Measurements from ENCODE around the gene SLC6A19. TPM values are rescaled to one million over a fixed set of nuclear protein-coding genes. Genes with fewer than 3 reads are reported as not detected.

The SLC6A19 gene
- total RNA-seq, 1 donor from 2014 or later, result not detected

DNA sequence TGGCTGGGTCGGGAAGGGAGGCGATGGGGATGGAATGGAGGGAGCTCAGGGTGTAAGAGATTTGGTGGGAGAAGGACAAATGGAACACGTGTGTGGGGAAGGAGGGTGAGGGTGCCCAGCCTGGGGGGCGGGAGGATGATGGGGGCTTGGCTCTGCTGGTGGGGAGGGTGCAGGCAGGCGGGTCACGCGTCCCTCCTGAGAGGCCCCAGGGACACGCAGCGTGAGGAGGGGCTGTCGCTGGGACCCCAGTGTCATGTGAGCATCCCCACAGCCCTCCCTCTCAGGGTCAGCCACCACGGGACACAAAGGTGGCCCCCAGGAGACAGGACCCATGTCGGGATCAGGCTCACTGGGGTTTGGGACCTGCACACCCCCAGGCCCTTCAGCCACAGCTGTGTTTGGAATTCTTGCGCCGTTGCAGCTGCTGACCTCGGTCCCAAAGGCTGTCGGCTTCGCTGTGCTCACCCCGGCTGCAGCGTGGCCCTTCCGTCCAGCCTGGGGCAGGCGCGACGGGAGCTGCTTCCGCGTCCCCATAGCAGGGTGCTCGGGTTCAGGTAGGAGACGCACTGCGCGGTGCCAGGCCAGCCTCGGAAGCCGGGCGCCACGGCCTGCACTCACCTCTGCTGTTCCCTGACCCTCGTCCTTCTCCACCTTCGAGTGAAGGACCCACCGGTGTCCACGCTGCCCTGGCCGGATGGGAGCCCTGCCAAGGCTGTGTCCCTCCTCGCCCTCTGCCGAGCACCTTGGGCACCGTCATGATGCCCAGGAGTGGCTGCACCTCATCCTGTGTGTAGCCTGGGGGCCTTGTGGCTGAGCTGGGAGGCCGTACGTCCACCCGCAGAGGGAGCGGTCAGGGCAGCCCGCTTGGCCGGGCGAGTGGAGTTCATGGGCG lies 5.4 kb downstream of the SLC6A19 start:
- intact Hi-C loops (cut with micrococcal nuclease), result no loop called here

DNA sequence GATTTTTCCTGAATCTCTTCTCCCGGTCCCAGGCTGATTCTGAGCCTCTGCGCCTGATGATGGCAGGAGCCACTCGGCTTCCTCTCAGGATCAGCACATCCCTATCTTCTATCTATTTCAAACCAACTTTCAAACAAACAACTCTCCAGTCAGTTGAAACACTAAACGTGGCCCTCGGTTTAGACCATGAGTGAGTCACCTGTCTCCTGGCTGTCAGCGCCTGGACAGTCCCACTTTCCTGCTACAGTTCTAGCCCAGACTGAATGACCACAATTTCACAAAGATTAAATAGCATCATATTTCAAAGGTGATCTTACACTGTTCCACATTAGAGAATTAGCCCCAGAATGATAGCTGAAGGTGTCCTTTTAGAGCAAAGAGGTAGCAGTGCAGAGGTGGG lies 6.2 kb downstream of the SLC6A19 start:
- intact Hi-C loops (cut with micrococcal nuclease), result no loop called here

DNA sequence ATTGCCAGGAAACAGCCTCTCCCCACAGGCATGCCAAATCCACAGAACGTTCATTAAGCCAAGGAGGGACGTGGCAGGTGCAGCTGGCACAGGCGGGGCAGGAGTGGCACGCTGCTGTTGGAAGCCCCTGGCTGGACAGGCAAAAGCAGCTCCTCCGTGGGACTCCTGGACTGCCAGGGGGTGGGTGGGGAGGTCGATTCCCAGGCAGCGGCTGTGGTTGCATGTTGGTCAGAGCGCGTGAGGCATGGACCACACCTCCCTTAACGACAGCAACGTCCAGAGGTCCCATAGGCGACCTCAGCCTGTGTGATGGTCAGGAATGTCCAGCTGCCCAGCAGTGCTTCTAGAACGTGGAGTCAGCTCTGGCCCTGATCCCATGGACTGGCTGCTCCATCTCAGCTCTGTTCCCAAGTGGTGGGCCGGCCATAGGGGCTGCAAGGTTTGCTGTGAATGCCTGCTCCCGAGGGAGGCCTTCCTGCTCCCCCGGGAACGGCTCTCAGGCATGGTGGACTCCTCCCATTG lies 6.9 kb downstream of the SLC6A19 start:
- intact Hi-C loops (cut with micrococcal nuclease), result no loop called here

DNA sequence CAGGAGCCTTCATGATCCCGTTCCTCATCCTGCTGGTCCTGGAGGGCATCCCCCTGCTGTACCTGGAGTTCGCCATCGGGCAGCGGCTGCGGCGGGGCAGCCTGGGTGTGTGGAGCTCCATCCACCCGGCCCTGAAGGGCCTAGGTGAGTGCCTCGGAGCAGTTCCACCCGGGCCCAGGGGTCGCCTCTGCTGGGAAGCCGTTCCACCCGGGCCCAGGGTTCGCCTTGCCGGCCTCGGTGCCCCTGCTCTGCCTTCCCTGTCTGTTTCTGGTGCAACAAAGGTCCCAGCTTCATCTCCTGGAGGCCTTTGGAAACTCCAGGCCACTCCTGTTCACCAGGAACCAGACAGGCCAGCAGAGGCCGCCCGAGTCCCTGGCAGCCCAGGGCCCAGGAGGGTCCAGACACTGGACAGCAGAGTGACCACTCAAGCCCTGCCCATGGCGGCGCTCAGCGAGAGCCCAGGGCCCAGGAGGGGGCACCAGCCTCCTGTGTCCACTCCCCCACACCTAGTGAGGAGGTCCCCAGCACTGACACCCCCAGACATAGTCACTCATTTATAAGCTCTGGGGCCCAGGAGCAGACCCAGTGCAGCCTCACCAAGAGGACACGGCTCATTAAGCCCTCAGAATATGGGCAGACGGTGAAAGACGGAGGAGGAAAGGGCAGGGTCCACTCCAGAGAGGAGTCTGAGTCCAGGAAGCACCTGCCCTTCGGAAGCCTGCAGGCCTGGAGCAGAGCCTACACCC lies 7.5 kb downstream of the SLC6A19 start:
- intact Hi-C loops (cut with micrococcal nuclease), result no loop called here

DNA sequence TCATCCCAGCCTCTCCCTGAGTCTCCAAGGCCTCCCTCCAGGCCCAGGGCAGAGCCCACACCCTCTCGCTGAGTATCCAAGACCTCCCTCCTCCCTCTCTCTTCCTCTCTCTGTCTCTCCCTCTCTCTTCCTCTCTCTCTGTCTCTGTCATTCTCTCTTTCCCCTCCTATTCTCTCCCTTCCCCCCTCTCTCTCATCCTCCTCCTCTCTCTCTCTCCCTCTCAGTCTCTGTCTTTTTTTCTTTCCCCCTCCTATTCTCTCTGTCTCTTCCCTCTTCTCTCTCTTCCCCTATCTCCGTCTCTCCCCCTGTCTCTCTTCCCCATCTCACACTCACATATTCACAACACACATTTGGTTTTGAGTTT lies 8.1 kb downstream of the SLC6A19 start:
- intact Hi-C loops (cut with micrococcal nuclease), result no loop called here

DNA sequence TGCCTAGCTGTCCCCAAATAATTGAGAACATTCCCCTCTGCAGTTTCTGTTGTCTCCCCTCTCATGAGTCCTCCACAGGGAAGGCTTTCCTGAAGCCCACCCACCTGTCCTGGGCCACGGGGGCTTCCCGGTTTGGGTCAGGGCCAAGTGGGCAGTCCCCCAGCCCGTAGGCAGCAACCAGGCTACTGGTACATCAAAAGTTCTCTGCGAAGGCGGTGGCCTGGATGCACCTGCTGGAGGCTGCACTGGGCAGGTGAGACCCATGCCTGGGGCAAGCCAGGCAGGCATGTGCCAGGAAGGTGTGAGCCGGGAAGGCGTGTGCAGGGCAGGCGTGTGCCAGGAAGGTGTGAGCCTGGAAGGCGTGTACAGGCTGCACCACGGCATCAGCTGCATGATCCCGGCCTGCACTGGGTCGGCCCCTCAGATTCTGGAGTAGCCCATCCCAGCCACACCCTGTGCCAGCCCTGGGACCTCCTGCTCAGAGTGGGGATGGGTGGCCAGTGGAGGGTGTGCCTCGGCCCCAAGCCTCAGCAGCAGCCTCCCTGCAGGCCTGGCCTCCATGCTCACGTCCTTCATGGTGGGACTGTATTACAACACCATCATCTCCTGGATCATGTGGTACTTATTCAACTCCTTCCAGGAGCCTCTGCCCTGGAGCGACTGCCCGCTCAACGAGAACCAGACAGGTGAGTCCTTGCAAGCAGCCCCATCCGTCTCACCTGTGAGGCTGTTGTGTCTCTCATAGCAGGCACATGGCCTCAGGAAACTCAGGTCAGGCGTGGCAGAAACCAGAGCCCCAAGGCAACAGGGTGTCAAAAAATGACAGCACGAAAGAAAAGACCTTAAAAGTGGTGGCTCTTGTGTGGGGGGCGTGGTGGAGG lies 8.7 kb downstream of the SLC6A19 start:
- intact Hi-C loops (cut with micrococcal nuclease), result no loop called here

DNA sequence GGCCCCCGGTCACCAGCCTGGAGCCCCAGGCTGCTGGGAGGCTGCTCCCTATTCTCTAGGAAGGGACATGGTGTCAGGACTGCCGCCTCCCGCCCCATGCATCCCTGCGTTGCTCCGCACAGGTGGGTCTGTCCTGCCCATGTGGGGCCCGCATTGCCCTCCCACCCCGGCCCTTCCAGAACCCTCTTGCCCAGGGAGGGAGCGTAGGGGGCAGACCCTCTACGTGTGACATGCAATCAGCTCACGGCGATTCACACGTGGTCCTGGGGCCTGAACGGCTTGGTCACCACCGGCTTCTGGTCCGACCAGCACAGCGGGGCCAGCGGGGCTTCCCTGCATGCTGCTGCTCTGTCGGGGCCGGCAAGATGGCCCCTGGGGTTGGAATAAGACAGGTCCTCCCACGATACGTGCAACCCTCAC lies 9.4 kb downstream of the SLC6A19 start:
- intact Hi-C loops (cut with micrococcal nuclease), result no loop called here

DNA sequence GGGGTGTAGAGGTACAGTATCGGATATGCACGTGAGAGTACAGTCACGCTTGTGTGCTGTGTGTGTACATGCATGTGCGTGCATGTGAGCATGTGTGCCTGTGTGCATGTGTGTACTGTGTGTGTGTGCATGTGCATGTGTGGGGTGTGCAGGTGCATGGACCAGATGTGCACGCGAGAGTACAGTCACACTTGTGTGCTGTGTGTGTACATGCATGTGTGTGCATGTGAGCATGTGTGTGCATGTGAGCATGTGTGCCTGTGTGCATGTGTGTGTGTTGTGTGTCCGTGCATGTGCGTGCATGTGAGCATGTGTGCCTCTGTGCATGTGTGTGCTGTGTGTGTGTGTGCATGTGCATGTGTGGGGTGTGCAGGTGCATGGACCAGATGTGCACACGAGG lies 10.3 kb downstream of the SLC6A19 start:
- intact Hi-C loops (cut with micrococcal nuclease), result no loop called here

DNA sequence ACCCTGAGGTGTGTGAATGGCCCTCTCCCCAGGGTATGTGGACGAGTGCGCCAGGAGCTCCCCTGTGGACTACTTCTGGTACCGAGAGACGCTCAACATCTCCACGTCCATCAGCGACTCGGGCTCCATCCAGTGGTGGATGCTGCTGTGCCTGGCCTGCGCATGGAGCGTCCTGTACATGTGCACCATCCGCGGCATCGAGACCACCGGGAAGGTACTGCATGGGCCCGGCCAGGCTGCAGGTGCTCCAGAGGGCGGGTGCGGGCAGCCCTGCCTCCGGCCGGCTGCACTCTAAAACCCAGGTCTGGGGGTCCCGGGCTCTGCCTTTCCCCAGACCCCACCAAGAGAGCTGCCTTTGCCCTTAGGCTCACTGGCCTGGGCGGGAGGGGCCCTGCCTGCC lies 10.9 kb downstream of the SLC6A19 start:
- intact Hi-C loops (cut with micrococcal nuclease), result no loop called here

DNA sequence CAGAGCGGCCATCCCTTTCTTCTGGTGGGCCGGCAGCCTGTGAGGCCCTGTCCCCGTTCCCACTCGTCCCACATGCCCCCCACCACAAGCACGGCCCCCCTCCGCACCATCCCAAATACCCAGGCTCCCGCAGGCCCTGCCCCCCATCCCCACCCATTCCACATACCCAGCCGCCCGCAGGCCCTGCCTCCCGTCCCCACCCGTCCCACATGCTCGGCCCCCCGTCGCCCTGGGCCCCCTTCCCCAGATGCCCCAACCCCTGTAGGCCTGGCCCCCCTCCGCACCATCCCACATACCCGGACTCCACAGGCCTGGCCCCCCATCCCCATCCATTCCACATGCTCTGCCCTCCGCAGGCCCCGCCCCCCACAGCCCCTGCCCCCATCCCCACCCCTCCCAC lies 11.5 kb downstream of the SLC6A19 start:
- intact Hi-C loops (cut with micrococcal nuclease), result no loop called here

DNA sequence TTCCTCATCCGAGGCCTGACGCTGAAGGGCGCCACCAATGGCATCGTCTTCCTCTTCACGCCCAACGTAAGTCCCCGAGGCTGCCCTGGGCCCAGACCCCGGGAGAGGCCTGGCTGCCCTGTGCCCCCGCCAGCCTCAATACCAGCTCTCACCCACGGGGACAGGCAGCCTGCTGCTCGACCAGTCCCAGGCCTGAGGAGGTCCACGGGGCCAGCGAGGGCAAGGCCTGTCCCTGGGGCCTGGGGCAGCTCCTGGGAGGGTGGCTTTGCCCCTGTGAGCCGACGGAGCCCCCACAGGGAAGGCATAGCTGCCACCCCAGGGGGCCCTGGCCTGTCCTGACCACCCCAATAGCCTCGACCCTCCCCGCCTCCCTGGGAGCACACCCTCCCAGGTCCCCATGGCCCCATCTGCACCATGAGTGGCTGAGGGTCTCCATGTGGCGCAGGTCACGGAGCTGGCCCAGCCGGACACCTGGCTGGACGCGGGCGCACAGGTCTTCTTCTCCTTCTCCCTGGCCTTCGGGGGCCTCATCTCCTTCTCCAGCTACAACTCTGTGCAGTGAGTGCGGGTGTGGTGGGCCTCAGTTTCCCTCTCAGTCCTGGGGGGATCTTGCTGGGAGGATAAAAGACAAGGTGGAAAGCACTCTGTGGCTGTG lies 12.2 kb downstream of the SLC6A19 start:
- intact Hi-C loops (cut with micrococcal nuclease), result no loop called here

DNA sequence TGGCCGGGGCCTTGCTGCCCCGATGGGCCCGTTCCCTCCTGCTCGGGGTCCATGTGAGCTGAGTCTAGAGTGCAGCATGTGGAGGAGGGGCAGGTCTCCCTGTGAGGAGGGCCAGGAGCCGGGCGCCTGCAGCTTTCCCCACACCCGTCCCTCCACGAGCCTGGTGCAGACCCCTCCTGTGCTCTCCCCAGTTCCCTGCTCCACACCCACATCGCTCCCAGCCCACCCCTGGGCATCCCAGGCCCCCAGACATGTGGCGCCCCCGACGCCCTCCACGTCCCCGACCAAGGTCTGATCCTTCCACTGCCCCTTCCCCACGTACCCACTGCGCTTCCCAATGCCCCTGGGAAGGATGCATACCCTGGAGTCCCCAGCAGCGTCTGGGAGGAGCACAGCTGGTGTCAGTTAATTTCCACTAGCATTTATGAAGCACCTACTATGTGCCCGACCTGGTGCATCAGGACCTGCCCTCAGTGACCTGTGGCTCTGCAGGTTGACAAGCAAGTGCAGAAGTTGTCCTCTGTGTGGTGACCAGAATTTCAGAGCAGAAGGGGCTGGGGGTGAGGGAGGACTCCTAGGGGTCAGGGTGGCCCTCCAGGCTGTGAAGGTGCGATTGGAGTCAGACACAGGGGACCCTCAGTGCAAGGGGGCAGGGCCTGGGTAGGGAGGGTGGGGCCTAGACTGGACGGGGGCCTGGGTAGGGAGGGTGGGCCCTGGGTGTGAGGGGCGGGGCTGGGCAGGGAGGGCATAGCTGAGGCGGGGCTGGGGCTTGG lies 13.0 kb downstream of the SLC6A19 start:
- intact Hi-C loops (cut with micrococcal nuclease), result no loop called here

DNA sequence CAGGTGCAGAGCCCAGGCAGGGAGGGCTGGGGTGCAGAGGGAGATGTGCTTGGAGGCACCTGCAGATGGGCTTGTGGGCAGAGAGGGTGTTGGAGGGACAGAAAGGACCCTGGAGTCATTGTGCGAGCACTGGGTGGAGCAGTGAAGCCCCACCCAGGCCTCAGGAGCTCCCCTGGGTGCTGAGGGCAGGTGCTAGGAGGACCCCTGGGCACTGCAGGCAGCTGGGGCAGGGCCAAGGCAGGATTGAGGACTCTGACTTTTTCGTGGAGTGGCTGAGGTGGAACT lies 13.5 kb downstream of the SLC6A19 start:
- intact Hi-C loops (cut with micrococcal nuclease), result no loop called here

DNA sequence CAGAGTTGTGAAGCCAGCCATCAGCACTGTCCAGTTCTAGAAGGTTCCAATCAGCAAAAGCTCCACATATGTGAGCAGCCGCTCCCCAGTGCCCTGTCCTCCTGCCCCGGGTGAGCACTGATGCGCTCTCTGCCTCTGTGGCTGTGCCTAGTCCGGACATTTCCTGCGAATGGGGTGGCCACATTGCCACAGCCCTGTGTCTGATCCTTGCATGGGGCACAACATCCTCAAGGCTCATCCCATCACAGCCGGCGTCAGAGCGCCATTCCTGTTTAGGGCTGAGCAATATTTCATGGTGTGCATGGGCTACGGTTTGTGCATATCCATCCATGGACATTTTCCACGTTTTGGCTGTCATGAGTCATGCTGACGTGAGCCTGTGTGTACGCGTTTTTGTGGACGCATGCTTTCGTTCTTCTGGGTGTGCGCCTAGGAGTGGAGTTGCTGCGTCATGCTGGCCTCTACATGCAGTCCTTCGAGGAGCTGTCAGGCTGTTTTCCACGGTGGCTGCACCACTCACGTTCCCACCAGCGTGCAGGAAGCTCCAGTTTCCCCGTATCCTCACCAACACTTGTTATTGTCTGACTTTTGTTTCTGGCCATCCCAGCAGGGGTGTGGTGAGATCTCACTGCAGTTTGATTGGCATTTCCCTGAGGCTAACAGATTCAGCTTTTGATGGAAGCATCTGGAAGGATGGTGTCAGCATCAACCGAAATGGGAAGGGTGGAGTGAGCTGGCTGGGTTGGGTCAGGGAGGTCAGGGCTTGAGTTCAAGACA lies 14.1 kb downstream of the SLC6A19 start:
- intact Hi-C loops (cut with micrococcal nuclease), result no loop called here

DNA sequence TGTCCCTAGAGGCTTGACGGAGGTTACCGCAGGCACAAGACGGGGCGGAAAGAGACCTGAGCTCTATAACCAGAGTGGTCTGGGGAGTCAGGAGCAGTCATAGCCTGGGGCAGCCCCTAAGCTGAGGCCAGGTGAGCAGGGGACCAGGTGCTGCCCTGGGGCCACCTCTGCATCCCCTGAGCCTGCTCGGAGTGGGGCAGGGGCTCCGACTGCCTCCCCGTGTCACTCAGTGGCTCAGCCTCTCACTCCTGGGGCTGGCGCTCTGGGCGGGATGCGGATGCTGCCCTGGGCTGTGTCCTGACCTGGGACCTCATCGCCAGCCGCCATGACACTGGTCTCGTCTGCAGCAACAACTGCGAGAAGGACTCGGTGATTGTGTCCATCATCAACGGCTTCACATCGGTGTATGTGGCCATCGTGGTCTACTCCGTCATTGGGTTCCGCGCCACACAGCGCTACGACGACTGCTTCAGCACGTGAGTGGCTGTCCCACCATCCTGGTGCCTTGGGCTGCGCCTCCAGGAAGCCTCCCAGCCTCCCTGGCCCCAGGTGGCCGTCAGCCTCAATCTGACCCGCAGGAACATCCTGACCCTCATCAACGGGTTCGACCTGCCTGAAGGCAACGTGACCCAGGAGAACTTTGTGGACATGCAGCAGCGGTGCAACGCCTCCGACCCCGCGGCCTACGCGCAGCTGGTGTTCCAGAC lies 15.0 kb downstream of the SLC6A19 start:
- intact Hi-C loops (cut with micrococcal nuclease), result no loop called here

DNA sequence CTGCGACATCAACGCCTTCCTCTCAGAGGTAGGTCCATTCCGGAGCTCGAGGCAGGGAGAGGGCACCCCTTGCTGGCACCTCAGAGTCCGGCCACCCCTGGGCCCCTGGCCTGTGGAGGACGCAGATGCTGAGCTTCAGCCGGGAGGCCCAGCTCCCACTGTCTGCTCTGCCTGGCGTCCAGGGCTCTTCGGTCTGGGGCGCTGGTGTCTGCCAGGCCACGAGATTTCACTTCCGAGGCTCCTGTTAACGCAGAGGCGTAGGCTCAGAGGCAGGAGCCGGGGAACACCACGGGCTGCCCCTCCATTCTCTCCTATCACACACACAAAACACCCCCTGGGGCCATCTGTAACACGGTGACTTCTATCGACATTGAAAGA lies 15.5 kb downstream of the SLC6A19 start:
- intact Hi-C loops (cut with micrococcal nuclease), result no loop called here

DNA sequence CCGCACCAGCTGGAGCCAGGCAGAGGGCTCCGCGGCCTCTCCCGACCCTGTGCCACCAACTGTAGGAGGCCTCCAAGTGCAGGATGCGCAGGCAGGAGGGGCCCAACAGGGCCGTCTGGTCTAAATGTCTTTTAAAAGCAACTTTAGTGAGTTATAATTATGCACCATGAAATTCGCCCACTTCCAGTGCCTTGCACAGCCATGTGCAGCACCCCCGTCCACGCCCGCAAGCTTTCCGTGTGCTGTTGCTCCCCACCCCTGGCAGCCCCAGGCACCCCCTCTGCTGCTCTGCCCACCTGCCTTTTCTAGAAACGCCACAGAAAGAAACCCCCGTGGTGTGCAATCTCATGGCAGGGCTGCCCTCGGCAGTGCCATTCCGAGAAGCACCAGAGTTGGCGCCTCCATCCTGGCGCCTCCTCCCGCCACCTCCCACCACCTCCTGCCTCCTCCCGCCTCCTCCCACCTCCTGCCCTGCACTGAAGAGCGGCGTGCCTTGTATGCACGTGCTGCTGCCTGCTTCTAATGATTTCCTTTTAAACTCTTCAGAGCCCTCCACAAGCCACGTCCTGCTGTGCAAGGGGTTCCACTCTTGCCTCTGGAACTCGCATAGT lies 16.3 kb downstream of the SLC6A19 start:
- intact Hi-C loops (cut with micrococcal nuclease), result no loop called here

DNA sequence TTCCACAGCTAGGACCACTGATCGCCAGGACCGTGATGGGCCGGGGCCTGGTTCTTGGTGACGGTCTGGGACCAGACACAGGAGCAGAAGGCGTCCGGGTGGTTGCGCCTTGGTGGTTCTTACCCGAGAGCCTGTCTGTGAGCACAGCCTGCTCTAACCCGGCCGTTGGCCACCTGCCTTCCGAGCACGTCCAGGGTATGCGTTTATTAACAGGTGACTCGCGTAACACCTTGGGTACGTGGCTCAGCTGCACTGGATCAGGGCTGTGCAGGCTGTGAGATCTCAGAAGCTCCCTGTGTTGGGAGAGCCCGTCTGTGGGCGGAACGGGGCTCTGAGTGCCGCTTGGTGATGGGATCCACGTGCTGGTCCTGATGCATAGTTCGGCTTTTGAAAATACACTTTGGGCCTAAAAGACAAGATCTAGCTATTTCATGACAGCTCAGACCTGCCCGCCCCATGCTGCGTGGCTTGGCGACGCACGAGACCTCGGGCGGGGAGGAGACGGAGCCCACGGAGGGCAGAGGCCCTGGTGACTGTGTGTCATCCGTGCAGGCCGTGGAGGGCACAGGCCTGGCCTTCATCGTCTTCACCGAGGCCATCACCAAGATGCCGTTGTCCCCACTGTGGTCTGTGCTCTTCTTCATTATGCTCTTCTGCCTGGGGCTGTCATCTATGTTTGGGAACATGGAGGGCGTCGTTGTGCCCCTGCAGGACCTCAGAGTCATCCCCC lies 17.1 kb downstream of the SLC6A19 start:
- intact Hi-C loops (cut with micrococcal nuclease), result no loop called here

Measured in T-helper 1 cell treated with Interleukin-12 subunit alpha and Interleukin-12 subunit beta and Interleukin-4 antibody, amounts not matched to agents 30 ng/mL and 1 ng/mL, for 36 hours (primary cell).